Activated naive CD4-positive, alpha-beta T cell treated with anti-CD3 and anti-CD28 coated beads, Interleukin-2, amount 50 U/mL, for 24 hours (primary cell): ENCODE measurements around the gene MORF4L1.

Experiments used
- H3K27ac Mint-ChIP-seq: one replicate; pipeline ENCODE4 v1.8.0; 2021; ENCODE audit warnings: mild to moderate bottlenecking, mixed read lengths
- H3K27me3 Mint-ChIP-seq: one replicate; pipeline ENCODE4 v1.8.0; 2021; ENCODE audit warnings: mixed read lengths
- H3K36me3 Mint-ChIP-seq: one replicate; pipeline ENCODE4 v1.8.0; 2021; ENCODE audit warnings: mixed read lengths
- H3K4me1 Mint-ChIP-seq: one replicate; pipeline ENCODE4 v1.8.0; 2021; ENCODE audit warnings: mixed read lengths
- H3K4me3 Mint-ChIP-seq: one replicate; pipeline ENCODE4 v1.8.0; 2021; ENCODE audit warnings: mild to moderate bottlenecking, mixed read lengths
- H3K9me3 Mint-ChIP-seq: one replicate; pipeline ENCODE4 v1.8.0; 2021; ENCODE audit warnings: mixed read lengths

Gene MORF4L1

DNA sequence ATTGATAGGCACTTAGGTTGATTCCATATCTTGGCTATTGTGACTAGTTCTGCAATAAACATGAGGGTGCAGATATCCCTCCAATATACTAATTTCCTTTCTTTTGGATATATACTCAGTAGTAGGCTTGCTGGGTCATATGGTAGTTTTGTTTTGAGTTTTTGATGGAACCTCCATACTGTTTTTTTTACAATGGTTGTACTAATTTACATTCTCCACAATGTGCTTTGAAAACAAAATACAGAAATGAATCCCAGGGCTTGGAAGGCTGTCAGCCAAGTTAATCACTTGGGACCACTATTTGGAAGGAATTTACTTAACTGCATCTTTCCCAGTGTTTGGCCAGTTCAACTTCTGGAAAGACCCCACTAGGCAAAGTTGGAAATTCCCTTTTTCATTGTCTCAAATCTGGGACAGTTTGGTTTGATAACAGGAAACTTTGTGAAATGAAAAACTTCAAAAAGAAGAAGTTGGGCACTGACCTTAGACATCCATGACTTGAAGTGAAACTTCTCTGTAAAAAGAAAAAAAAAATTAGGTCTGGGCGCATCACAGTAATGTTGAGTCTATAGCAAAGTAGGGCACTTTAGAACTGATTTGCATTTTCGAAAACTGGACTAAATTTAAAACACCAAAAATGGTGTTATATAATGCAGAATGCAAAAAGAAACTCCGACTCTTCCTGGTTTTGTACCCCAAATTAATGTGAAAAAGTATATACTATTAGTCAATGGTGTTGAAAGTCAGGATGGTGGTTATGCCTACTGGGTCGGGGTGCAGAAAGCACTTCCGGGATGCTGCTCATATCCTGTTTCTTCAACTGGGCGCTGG lies 66.2 kb downstream of the MORF4L1 start:
- Mint-ChIP-seq H3K27me3 (peaks cover 2% of the 10 kb centered on the region), H3K4me1 (peaks cover 4% of the 10 kb centered on the region), H3K27ac (no peak overlapping the region), H3K4me3 (no peak overlapping the region), H3K9me3 (no peaks in the 10 kb centered on the region), H3K36me3 (no peaks in the 10 kb centered on the region)

DNA sequence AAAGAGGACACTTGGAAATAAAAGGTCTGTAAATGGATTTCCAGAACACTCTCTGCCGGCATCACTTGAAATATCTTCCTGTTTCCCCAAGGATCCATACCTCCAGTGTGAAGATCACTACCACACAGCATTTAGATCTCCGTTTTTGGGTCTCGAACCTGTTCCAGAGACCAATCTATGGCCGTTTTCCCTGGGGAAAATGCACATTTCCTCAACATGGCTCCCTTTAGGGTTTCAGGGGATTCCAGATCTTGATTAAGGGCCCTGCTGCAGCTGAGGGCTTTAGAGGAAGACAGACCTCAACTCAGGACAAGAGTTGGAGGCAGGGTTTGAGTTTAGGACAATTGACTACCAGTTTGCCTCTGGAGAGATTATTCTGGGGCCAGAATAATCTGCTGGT lies 70.1 kb downstream of the MORF4L1 start:
- Mint-ChIP-seq H3K9me3 (no peaks in the 10 kb centered on the region), H3K4me1 (peaks cover 10% of the 10 kb centered on the region), H3K36me3 (no peaks in the 10 kb centered on the region), H3K27ac (no peak overlapping the region), H3K4me3 (no peak overlapping the region), H3K27me3 (peaks cover 2% of the 10 kb centered on the region)

DNA sequence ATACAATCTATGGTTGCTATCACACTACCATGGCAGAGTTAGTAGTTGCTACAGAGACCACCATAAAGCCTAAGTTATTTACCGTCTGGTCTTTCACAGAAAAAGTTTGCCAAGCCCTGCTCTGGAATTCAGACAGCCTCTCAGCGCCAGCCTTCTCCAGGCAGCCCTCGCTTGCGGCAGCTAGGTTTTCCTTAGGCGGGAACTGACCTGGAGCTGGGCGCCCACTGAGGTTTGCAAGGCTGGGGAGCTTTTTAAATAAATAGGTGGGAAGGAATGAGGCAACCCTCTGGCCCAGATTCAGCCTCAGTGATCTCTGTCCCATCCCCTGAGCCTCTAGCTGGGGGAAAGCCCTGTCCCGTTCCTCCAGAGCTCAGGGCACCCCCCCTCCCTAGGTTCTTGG lies 71.0 kb downstream of the MORF4L1 start:
- Mint-ChIP-seq H3K27ac (no peak overlapping the region), H3K4me3 (peak overlapping the region; percentile 39), H3K36me3 (no peaks in the 10 kb centered on the region), H3K4me1 (peaks cover 10% of the 10 kb centered on the region), H3K9me3 (no peaks in the 10 kb centered on the region), H3K27me3 (peaks cover 2% of the 10 kb centered on the region)

DNA sequence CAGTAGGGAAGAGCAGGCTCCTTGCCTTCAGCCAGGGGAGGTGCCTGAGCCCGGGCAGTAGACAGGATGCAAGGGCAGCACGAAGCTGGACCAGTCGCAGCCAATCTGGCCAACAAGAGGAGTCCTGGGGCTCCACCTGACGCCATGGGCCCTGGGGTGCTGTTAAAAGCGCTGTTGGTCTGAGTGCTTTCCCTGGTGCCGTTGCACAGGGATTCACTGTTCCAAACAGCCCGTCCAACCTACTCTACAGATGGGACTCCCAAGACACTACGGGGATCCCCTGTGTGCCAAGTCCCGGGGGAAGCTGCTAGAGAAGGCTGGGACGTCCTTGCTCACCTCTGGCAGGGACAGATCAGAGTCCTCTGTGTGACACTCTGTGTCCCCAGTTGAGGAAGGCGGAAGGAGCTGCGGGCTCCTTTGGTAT lies 71.5 kb downstream of the MORF4L1 start:
- no peaks in the 10 kb centered on the region for H3K9me3 Mint-ChIP-seq
- no peak overlapping the region for H3K27ac Mint-ChIP-seq
- no peaks in the 10 kb centered on the region for H3K36me3 Mint-ChIP-seq
- peak overlapping the region; percentile 66 for H3K4me3 Mint-ChIP-seq
- H3K4me1 Mint-ChIP-seq = peaks cover 8% of the 10 kb centered on the region
- peaks cover 2% of the 10 kb centered on the region for H3K27me3 Mint-ChIP-seq

DNA sequence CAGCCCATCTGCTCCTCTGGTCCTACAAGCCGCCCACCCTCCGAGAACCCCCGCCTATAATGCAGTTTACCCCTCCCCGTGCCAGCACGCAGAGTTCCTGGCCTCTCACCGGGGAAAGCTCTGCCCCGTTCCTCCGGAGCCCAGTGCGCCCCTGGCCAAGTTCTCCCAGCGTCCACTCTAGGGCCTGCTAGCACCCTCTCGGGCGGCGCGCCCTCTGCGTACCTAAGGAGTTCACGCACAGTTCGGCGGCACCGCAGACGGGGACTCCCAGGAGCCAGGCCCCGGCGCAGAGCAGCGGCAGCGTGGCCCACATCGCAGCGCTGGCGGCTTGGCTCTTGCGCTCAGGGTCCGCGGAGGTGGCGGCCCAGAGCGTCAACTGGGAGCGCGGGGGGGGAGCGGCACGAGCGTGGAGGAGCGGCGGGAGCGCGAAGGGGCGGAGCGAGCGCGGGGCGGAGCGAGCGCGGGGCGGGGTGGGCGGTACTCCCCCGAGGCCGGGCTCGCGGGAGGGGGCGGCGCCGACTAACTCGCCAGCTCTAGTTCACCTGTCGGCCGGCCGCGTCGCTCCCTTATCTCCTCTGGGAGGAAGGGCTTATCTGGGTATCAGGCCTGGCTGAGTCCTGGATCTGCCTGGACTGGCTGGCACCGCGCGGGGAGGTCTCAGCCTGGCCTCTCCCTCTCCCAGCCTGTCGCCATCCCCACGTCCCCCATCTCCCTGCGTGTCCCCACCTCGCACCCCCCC lies 72.1 kb downstream of the MORF4L1 start, which contains the start of gene CTSH:
CTSH (minus strand) TSS at position 378 of the 739 bp plus-strand sequence; CDS start at position 313, 65 bp downstream.
- Mint-ChIP-seq H3K36me3 (no peaks in the 10 kb centered on the region), H3K4me3 (peak within 1 kb of the TSS; percentile 66), H3K27ac (no peak within 1 kb of the TSS), H3K27me3 (peaks cover 2% of the 10 kb centered on the region), H3K9me3 (no peaks in the 10 kb centered on the region), H3K4me1 (peaks cover 6% of the 10 kb centered on the region)

DNA sequence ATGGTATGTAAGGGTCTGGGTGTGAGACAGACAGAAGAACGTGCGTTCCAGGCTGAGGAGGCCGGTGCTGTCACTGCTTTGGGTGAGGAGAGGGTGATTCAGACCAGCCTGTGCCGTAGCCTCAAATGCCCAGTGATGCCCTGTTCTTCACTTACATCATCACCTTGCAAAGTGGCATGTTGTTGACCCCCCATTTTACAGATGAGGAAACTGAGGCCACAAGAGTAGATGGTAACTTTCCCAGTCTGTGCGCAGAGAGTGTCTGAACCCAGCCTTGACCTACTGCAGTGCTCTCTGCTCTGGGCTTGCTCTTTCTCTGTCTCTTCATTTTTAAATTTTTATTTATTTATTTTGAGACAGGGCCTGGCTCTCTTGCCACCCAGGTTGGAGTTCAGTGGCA lies 73.8 kb downstream of the MORF4L1 start:
- H3K4me3 Mint-ChIP-seq = no peak overlapping the region
- H3K9me3 Mint-ChIP-seq = no peaks in the 10 kb centered on the region
- peaks cover 6% of the 10 kb centered on the region for H3K4me1 Mint-ChIP-seq
- no peak overlapping the region for H3K27ac Mint-ChIP-seq
- H3K27me3 Mint-ChIP-seq = peaks cover 2% of the 10 kb centered on the region
- no peaks in the 10 kb centered on the region for H3K36me3 Mint-ChIP-seq

DNA sequence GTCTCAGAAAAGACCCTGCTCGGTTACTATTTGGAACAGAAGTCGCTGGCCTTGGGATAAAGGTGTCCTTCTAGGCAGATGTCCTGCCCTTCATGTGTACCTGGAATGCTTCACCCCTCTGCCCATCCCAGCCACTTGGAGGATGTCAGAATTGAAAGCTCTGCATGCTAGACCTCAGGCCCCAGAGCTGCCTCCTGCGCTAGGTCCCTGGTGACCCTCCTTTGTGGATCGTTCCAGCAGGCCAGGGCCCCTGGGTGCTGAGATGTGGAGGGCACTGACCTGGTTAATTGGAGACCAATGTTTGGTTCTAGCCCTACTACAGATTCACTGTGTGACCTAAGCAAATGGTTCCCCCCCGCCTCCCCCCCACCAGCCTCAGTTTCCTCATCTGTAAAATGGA lies 74.8 kb downstream of the MORF4L1 start:
- Mint-ChIP-seq H3K4me3 (no peak overlapping the region), H3K27me3 (peaks cover 2% of the 10 kb centered on the region), H3K9me3 (no peaks in the 10 kb centered on the region), H3K4me1 (peaks cover 6% of the 10 kb centered on the region), H3K27ac (no peak overlapping the region), H3K36me3 (no peaks in the 10 kb centered on the region)
